RWPE1 (cell line): Measurements from ENCODE around the gene TSPAN14.

Experiments
- CTCF ChIA-PET: fragments of 350-600 bp; sonication (Branson Sonifier 250); formaldehyde crosslinking; extraction: SDS; loops from one replicate; lab custom pipeline; 2021; lab: Yijun Ruan, JAX
- POLR2A ChIA-PET: fragments of 400-600 bp; formaldehyde crosslinking; extraction: SDS; loops from one replicate; lab custom pipeline; 2020; ENCODE audit warnings: antibody characterized with exemption; ENCODE audit not compliant: low non-redundant PET; lab: Yijun Ruan, JAX
- DNase-seq: peaks from one replicate; pipeline ENCODE4 v3.0.0; 2012; ENCODE audit warnings: low spot score
- H3K27ac ChIP-seq: fragments of 450-650 bp; 2 replicates; pipeline ENCODE4 v1.5.1; 2017
- TF ChIP-seq, protein P1 (sequence below): fragments of 450-650 bp; conservative IDR thresholded peaks from 2 replicates; pipeline ENCODE4 v1.5.1; 2017; ENCODE audit warnings: low read depth, mild to moderate bottlenecking

TSPAN14 gene

DNA sequence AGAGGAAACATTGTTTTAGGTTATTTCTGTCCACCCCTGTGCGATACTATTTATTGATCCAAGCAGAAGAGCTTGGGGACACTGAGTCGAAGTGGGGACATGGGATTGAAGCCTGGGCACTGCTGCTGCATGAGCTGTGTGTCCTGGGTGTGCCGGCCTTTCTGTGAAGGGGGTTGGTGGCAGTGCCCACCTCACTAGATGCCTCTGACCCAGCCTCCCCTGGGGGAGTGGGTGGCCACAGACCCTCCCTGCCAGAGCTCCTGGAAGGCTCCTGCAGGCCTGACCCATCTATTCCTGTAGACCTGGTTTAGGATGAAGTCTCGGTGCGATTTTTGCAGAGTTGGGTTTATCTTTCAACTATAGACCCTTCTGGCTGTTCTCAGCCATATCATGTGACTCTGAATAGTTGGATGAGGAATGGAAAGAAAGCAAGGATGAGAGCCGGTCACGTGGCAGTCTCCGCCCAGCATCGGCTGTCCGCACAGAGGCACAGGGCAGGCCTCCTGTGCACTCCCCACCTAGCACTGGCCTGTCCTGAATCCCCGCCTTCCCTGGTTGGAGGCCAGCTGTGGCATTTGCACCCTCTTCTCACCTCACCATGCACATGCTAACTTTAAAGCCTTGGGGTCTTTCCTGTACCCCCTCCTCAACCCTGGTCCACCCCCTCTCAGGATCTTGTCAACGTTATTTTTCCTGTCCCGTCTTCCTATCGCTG, 66.0 kb downstream of the TSPAN14 start:
- POLR2A ChIA-PET = no interaction called here
- DNase-seq = no peak
- H3K27ac ChIP-seq = no peak overlapping the region
- TF ChIP-seq, protein P1, sequence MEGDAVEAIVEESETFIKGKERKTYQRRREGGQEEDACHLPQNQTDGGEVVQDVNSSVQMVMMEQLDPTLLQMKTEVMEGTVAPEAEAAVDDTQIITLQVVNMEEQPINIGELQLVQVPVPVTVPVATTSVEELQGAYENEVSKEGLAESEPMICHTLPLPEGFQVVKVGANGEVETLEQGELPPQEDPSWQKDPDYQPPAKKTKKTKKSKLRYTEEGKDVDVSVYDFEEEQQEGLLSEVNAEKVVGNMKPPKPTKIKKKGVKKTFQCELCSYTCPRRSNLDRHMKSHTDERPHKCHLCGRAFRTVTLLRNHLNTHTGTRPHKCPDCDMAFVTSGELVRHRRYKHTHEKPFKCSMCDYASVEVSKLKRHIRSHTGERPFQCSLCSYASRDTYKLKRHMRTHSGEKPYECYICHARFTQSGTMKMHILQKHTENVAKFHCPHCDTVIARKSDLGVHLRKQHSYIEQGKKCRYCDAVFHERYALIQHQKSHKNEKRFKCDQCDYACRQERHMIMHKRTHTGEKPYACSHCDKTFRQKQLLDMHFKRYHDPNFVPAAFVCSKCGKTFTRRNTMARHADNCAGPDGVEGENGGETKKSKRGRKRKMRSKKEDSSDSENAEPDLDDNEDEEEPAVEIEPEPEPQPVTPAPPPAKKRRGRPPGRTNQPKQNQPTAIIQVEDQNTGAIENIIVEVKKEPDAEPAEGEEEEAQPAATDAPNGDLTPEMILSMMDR = no peak
- CTCF ChIA-PET = interaction anchor here (0.5 to 1.7 kb wide), 6 partner anchors 36 to 558 kb away, joined by 3 to 7 read pairs (median 4); no protein-coding TSS in a partner anchor

DNA sequence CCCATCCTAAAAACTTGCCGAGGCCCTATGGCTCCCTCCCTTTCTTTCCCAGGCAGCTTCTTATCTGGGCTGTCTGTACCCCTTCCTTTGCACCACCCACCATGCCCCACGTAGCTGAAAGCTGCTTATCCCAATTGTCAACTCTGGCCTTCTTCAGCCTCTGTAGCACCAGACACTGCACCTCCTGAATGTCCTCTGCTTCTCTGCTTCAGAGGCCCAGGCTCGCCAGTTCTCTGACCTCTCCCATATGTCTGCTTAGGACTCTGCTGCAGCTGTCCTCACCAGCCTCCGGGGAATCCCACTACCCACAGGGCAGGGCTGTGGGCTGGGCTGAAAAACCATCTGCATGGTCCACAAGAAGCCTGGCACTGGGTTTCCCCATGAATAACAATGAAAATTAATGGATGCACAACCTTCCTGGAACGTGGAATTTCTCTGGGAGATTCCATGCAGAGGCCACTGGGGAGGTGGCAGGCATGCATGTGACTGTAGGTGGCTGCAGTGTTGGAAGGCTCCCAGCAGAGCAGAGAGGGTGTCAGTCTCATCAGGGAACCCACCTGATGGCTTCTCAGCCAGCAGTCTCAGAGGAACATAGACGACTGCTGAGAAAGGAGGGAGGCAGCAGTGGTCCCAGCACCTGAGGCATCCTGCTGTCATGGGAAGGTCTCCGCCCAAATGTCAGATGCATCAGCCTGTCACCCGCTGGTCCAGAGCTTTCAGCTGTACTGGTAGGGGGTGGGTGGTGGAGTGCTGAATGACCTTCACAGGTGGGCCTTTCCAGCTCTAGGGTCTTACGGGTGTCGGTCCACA, 66.8 kb downstream of the TSPAN14 start:
- POLR2A ChIA-PET = no interaction called here
- CTCF ChIA-PET = interaction anchor here (0.6 to 1.7 kb wide), 4 partner anchors 76 to 557 kb away, joined by 3 to 7 read pairs (median 6); no protein-coding TSS in a partner anchor
- no peak overlapping the region for H3K27ac ChIP-seq
- DNase-seq = no peak
- TF ChIP-seq, protein P1 = no peak

DNA sequence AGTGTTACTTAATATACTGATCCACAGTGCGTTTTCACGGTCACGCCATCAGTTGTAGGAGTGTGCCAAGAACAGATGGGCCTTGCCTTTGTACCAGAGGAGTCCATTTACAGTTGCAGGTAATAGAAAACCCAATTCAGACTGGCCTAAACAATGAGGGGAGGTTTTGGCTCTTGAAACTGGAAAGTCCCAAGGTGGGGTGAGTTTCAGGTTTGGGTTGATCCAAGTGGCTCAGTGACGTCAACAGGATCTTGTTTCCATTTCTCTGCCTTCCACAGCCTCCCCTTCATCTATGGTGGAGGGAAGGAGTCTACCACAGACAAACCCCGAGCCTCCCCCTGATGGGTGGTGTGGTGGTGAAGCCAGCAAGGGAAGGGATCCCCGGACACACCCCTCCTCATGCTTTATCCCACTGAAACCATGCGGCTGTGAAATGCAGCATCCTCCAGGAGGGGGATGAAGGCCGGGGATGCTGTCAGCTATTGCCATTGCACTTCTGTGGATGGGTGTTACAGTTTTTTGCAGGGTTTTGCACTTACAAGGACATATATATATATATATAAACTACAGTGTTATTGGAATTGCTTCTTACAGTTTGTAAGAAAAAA, 68.8 kb downstream of the TSPAN14 start:
- H3K27ac ChIP-seq = no peak overlapping the region
- TF ChIP-seq, protein P1 = no peak
- ChIA-PET CTCF (interaction anchor here (0.7 kb wide), 1 partner anchor 18 kb away, joined by 3 read pairs; no protein-coding TSS in a partner anchor), POLR2A (no interaction called here)
- no peak for DNase-seq

DNA sequence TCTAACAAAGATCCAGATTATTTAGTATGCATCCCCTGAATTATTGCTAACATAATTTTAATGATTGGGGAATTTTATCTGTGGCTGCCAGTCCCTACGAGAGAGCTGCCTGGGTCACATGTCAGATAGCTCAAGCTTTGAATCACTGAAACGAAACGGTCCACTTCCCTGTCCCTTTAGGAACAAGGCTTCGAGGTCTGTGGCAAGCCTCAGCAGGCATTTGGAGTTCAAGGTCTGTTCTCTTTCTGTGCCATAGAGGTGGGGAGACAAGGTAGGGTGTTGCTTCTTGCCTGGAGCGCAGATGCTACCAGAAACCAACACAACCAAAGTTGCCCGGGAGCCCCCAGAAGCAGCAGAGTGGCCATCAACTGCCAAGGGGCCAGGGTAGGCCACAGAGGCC, 69.7 kb downstream of the TSPAN14 start:
- H3K27ac ChIP-seq = peak overlapping the region; percentile 33
- DNase-seq = no peak
- TF ChIP-seq, protein P1 = no peak
- ChIA-PET CTCF (interaction anchor here (1.4 kb wide), 1 partner anchor 18 kb away, joined by 5 read pairs; no protein-coding TSS in a partner anchor), POLR2A (no interaction called here)

DNA sequence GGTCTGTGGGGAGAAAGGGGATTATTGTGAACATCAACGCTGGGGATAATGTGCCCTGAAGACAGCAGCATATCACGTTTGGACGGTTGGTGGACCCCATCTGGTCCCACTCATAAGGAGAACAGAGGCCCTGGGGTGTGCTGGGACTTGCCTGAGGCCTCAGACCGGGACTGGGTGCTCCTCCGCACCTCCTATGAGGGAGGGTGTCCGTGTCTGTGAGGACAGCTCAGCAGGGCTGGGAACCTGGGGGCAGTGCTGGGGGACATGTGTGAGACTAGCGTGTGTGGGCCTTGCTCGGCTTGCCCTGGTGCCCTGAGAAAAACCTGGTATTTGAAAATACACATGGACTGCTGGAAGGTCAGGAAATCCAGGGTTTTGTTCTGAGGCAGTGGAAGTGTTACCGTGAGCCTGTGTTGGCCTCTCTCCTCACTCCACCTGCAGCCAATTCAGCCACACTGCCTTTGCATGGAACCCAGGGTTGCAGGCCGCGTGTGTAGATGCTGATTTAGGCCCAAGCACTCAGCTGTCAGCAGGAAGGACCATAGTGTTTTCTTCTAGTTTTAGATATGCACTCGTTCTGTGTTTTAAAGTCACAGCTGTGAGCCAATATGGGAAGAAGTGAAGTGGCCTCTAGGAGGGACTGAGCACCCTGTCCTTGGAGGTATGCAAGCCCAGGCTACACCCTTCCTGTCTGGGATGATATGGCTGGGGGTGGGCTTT, 70.2 kb downstream of the TSPAN14 start:
- ChIA-PET POLR2A (no interaction called here), CTCF (interaction anchor here (1.0 to 1.4 kb wide), 2 partner anchors 19 to 81 kb away, joined by 3 to 5 read pairs; no protein-coding TSS in a partner anchor)
- TF ChIP-seq, protein P1 = no peak
- DNase-seq = no peak
- peak overlapping the region; percentile 33 for H3K27ac ChIP-seq
